Peyer's patch (tissue), 4 donors: Measurements from ENCODE around the gene GCLC. TPM values are rescaled to one million over a fixed set of nuclear protein-coding genes. Genes with fewer than 3 reads are reported as not detected.

Experiments used
- DNase-seq, 3 donors: peaks; one replicate each; pipeline ENCODE4 v3.0.0-alpha.2; 2017 to 2019
- H3K27ac ChIP-seq, 4 donors: fragments of 200-600 bp; sonication (generic); one replicate each; pipeline ENCODE4 v1.5.1; 2016 to 2019
- H3K27me3 ChIP-seq, 2 donors: fragments of 200-600 bp; sonication (generic); one replicate each; pipeline ENCODE4 v1.5.1; 2019
- H3K36me3 ChIP-seq, 3 donors: fragments of 200-600 bp; sonication (generic); one replicate each; pipeline ENCODE4 v1.5.1; 2016 to 2019
- H3K4me1 ChIP-seq, 4 donors: fragments of 200-600 bp; sonication (generic); one replicate each; pipeline ENCODE4 v1.5.1; 2016 to 2019
- H3K4me3 ChIP-seq, 4 donors: fragments of 200-600 bp; sonication (generic); 1 replicate in 3 of 4; 2 replicates in 1 of 4; pipeline ENCODE4 v1.5.1; 2016 to 2019; ENCODE audit warnings: mild to moderate bottlenecking in 1 of 4
- H3K9me3 ChIP-seq, 4 donors: fragments of 200-600 bp; sonication (generic); one replicate each; pipeline ENCODE4 v1.5.1; 2016 to 2019; ENCODE audit warnings: mild to moderate bottlenecking in 1 of 4
- CTCF ChIP-seq, 6 experiments: fragments of 450-650 bp in 4 of 6; fragments of 200-600 bp in 2 of 6; sonication (generic) in 1 of 6; IDR thresholded peaks; one replicate each; pipeline ENCODE4 v1.5.1; 2017 to 2019; ENCODE audit warnings: antibody characterized with exemption in 6 of 6, mild to moderate bottlenecking in 3 of 6, moderate library complexity in 1 of 6
- POLR2A ChIP-seq, 2 donors: fragments of 450-650 bp; IDR thresholded peaks; one replicate each; pipeline ENCODE4 v1.5.1; 2017; ENCODE audit warnings: antibody characterized with exemption in 2 of 2, mild to moderate bottlenecking in 2 of 2, moderate library complexity in 2 of 2
- total RNA-seq, 4 donors: library from RNA; depleted of rRNA; stranded (reverse); fragments of >200 nt; gene quantifications; one replicate each; pipeline ENCODE4 v1.1.0, GENCODE V29; 2016

The GCLC gene
- total RNA-seq, 4 donors from 2014 or later, result 77.5 to 143 (median 126) TPM

GRCh38 chr6:53499094-53499493, 45.8 kb downstream of the GCLC start:
- peaks cover 0 to 44% (median 0%) of the 10 kb centered on the region in 3 donors for H3K36me3 ChIP-seq

GRCh38 chr6:53498649-53499048, 46.3 kb downstream of the GCLC start:
- no peak overlapping the region for H3K4me3 ChIP-seq
- H3K27me3 ChIP-seq, result no peaks in the 10 kb centered on the region
- H3K36me3 ChIP-seq, result peaks cover 0 to 40% (median 0%) of the 10 kb centered on the region in 3 donors
- no peak for TF ChIP-seq POLR2A (IDR thresholded peaks at IDR 0.05)
- no peak for TF ChIP-seq CTCF (IDR thresholded peaks at IDR 0.05)
- no peaks in the 10 kb centered on the region for H3K9me3 ChIP-seq
- DNase-seq, result no peak
- H3K4me1 ChIP-seq, result peaks cover 0 to 4% (median 0%) of the 10 kb centered on the region in 4 donors
- H3K27ac ChIP-seq, result no peak overlapping the region

More at GRCh38 chr6:53499094-53499493, 45.8 kb downstream of the GCLC start:
- DNase-seq, result no peak
- Histone ChIP-seq H3K27ac (no peak overlapping the region), H3K27me3 (no peaks in the 10 kb centered on the region), H3K9me3 (no peaks in the 10 kb centered on the region), H3K4me3 (no peak overlapping the region), H3K4me1 (peaks cover 0 to 4% (median 0%) of the 10 kb centered on the region in 4 donors)
- no peak for TF ChIP-seq POLR2A (IDR thresholded peaks at IDR 0.05)
- TF ChIP-seq CTCF (IDR thresholded peaks at IDR 0.05), result no peak

GRCh38 chr6:53497905-53498304, 47.0 kb downstream of the GCLC start:
- Histone ChIP-seq H3K27me3 (no peaks in the 10 kb centered on the region), H3K36me3 (peaks cover 0 to 32% (median 0%) of the 10 kb centered on the region in 3 donors), H3K4me3 (no peak overlapping the region), H3K9me3 (no peaks in the 10 kb centered on the region), H3K4me1 (peaks cover 0 to 4% (median 0%) of the 10 kb centered on the region in 4 donors), H3K27ac (no peak overlapping the region)
- TF ChIP-seq CTCF (IDR thresholded peaks at IDR 0.05) (no peak), POLR2A (IDR thresholded peaks at IDR 0.05) (no peak)
- DNase-seq, result no peak

GRCh38 chr6:53496797-53497375, 48.0 kb downstream of the GCLC start:
- TF ChIP-seq POLR2A (IDR thresholded peaks at IDR 0.05) (no peak), CTCF (IDR thresholded peaks at IDR 0.05) (no peak)
- no peak overlapping the region for H3K27ac ChIP-seq
- peaks cover 0 to 4% (median 0%) of the 10 kb centered on the region in 4 donors for H3K4me1 ChIP-seq
- peaks cover 0 to 29% (median 0%) of the 10 kb centered on the region in 3 donors for H3K36me3 ChIP-seq
- H3K4me3 ChIP-seq, result no peak overlapping the region
- H3K27me3 ChIP-seq, result no peaks in the 10 kb centered on the region
- DNase-seq, result no peak
- H3K9me3 ChIP-seq, result no peaks in the 10 kb centered on the region

- H3K27ac ChIP-seq, result no peak overlapping the region
- no peak for TF ChIP-seq CTCF (IDR thresholded peaks at IDR 0.05)
- no peak for TF ChIP-seq POLR2A (IDR thresholded peaks at IDR 0.05)
- no peaks in the 10 kb centered on the region for H3K27me3 ChIP-seq
These were observed 49.1 kb downstream of the GCLC start for GRCh38 chr6:53495506-53496499.

More at GRCh38 chr6:53495506-53496499, 49.1 kb downstream of the GCLC start:
- Histone ChIP-seq H3K4me3 (no peak overlapping the region), H3K9me3 (no peaks in the 10 kb centered on the region), H3K4me1 (peaks cover 0 to 4% (median 0%) of the 10 kb centered on the region in 4 donors), H3K36me3 (peaks cover 0 to 24% (median 0%) of the 10 kb centered on the region in 3 donors)
- no peak for DNase-seq
